Smooth muscle cell (in vitro differentiated cells): ENCODE results near the gene TEDC2. TPM values are rescaled to one million over a fixed set of nuclear protein-coding genes. Genes with fewer than 3 reads are reported as not detected.
A peak's percentile ranks its signal among the peaks of the same experiment; 100 is the strongest.

Experiments used
- DNase-seq: peaks from one replicate; lab custom pipeline; 2025; ENCODE audit not compliant: unreplicated experiment; lab: John Stamatoyannopoulos, UW
- H2AFZ ChIP-seq: fragments of 200-600 bp; sonication (generic); 2 replicates; pipeline ENCODE4 v1.6.0; 2016; ENCODE audit warnings: antibody characterized with exemption, low read depth, mild to moderate bottlenecking
- H3F3A ChIP-seq: fragments of 200-600 bp; sonication (generic); 2 replicates; pipeline ENCODE4 v1.6.0; 2017; ENCODE audit warnings: antibody characterized with exemption, low read depth
- H3K27ac ChIP-seq: fragments of 200-600 bp; sonication (generic); 2 replicates; pipeline ENCODE4 v1.5.1; 2016; ENCODE audit warnings: low read depth, mild to moderate bottlenecking
- H3K27me3 ChIP-seq: fragments of 200-600 bp; sonication (generic); 2 replicates; pipeline ENCODE4 v1.6.1; 2016; ENCODE audit warnings: low read depth, mild to moderate bottlenecking
- H3K36me3 ChIP-seq: fragments of 200-600 bp; sonication (generic); 2 replicates; pipeline ENCODE4 v1.5.1; 2016; ENCODE audit warnings: low read depth
- H3K4me1 ChIP-seq: fragments of 200-600 bp; sonication (generic); 2 replicates; pipeline ENCODE4 v1.5.1; 2016; ENCODE audit warnings: low read depth
- H3K4me2 ChIP-seq: fragments of 200-600 bp; sonication (generic); 2 replicates; pipeline ENCODE4 v1.6.0; 2016; ENCODE audit warnings: mild to moderate bottlenecking
- H3K4me3 ChIP-seq: fragments of 200-600 bp; sonication (generic); 2 replicates; pipeline ENCODE4 v1.5.1; 2016; ENCODE audit warnings: mild to moderate bottlenecking
- H3K79me2 ChIP-seq: fragments of 200-600 bp; sonication (generic); 2 replicates; pipeline ENCODE4 v1.6.0; 2016; ENCODE audit warnings: low read depth, mild to moderate bottlenecking
- H3K9ac ChIP-seq: fragments of 200-600 bp; sonication (generic); 2 replicates; pipeline ENCODE4 v1.6.0; 2016; ENCODE audit warnings: low read depth
- H3K9me3 ChIP-seq: fragments of 200-600 bp; sonication (generic); replicated peaks from 2 replicates; pipeline ENCODE4 v1.5.1; 2016; ENCODE audit warnings: low read depth
- H4K20me1 ChIP-seq: fragments of 200-600 bp; sonication (generic); 2 replicates; pipeline ENCODE4 v1.6.0; 2016; ENCODE audit warnings: low read depth
- CTCF ChIP-seq: fragments of 200-600 bp; sonication (generic); IDR thresholded peaks from 2 replicates; pipeline ENCODE4 v1.5.1; 2017; ENCODE audit warnings: borderline replicate concordance, mild to moderate bottlenecking, antibody characterized with exemption; ENCODE audit not compliant: insufficient read depth, poor library complexity, severe bottlenecking
- WGBS: methylation state at CpG from one replicate; pipeline ENCODE4 v1.1.7; 2016; ENCODE audit warnings: low lambda C conversion rate; 5-methylcytosine and 5-hydroxymethylcytosine counted together
- polyA plus RNA-seq: library from polyadenylated mRNA; unstranded; fragments of >200 nt; fragmentation: Nextera tagmentation; extraction: Ambion mirVana; gene quantifications from 2 replicates; pipeline ENCODE4 v1.2.1, GENCODE V29; 2016
- total RNA-seq: library from RNA; depleted of rRNA; stranded (reverse); fragments of >200 nt; gene quantifications from 2 replicates; pipeline ENCODE4 v1.2.3, GENCODE V29; 2014

TEDC2 gene
- total and polyA plus RNA-seq, 2 experiments from 2014 or later = 8.0 to 13.3 TPM

- H4K20me1 ChIP-seq = no peaks in the 10 kb centered on the region
- H3F3A ChIP-seq = peaks cover 5% of the 10 kb centered on the region
- no peak overlapping the region for H3K27ac ChIP-seq
- no peaks in the 10 kb centered on the region for H3K27me3 ChIP-seq
- no peaks in the 10 kb centered on the region for H3K79me2 ChIP-seq
- no peak overlapping the region for H2AFZ ChIP-seq
- H3K4me2 ChIP-seq = no peak overlapping the region
- no peaks in the 10 kb centered on the region for H3K36me3 ChIP-seq
- DNase-seq = no peak
- H3K9me3 ChIP-seq = no peaks in the 10 kb centered on the region
- peaks cover 9% of the 10 kb centered on the region for H3K4me1 ChIP-seq
- no peak for TF ChIP-seq CTCF
- 93% methylated on average over 11 of the region's 11 CpGs for WGBS
- H3K4me3 ChIP-seq = no peak overlapping the region
- H3K9ac ChIP-seq = no peak overlapping the region
Observed at GRCh38 chr16:2507665-2508064, 47.8 kb downstream of the TEDC2 start.

- Histone ChIP-seq H3K4me3 (no peak overlapping the region), H3K4me2 (no peak overlapping the region), H2AFZ (no peak overlapping the region), H3K9me3 (no peaks in the 10 kb centered on the region), H3K9ac (no peak overlapping the region), H3F3A (peaks cover 5% of the 10 kb centered on the region), H4K20me1 (no peaks in the 10 kb centered on the region), H3K27ac (no peak overlapping the region), H3K79me2 (no peaks in the 10 kb centered on the region), H3K4me1 (peaks cover 16% of the 10 kb centered on the region), H3K36me3 (no peaks in the 10 kb centered on the region), H3K27me3 (no peaks in the 10 kb centered on the region)
- WGBS = 90% methylated on average over 18 of the region's 18 CpGs
- DNase-seq = no peak
- TF ChIP-seq CTCF = no peak
Observed at GRCh38 chr16:2508722-2509400, 49.0 kb downstream of the TEDC2 start.

DNA sequence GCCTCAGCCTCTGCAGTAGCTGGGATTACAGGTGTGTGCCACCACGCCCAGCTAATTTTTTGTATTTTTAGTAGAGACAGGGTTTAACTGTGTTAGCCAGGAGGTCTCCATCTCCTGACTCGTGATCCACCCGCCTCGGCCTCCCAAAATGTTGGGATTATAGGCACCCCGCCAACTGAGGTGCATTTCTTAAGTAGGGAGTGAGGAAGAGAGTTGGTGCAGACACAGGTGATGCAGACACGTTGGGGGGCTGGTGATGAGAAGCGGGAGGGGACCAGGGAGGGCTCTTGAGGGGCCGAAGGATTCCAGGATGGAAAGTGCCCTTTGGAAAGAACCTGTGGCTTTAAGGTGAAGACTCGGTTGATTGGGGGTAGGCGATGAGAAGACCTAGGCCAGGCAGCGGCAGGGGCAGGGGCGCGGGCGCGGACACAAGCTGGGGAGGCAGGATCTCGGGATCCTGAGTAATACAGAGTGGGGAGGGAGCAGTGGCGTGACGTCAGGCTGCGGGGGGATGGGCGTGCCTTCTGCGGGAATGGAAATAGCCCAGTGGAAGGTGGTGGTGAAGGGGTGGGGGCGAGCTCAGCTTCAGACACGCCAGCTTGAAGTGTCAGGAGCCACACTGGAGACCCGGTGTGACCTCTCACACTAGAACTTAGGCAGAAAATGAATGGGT is 51.4 kb downstream of the TEDC2 start:
- Histone ChIP-seq H3K4me2 (peak overlapping the region; percentile 72), H3K79me2 (peaks cover 24% of the 10 kb centered on the region), H3F3A (peaks cover 3% of the 10 kb centered on the region), H3K27me3 (no peaks in the 10 kb centered on the region), H3K4me1 (peaks cover 29% of the 10 kb centered on the region), H4K20me1 (peaks cover 19% of the 10 kb centered on the region), H3K9me3 (no peaks in the 10 kb centered on the region), H3K27ac (no peak overlapping the region), H3K36me3 (no peaks in the 10 kb centered on the region), H3K9ac (peak overlapping the region; percentile 68), H2AFZ (no peak overlapping the region), H3K4me3 (no peak overlapping the region)
- DNase-seq = peak; percentile 41
- WGBS = 48% methylated on average over 13 of the region's 24 CpGs
- TF ChIP-seq CTCF = no peak
